Parathyroid adenoma (tissue), 2 donors: ENCODE results near the gene URI1.

Experiments used
- H2AFZ ChIP-seq: fragments of 300-600 bp; sonication (generic); one replicate; pipeline ENCODE4 v1.7.0; 2017; ENCODE audit warnings: antibody characterized with exemption, mild to moderate bottlenecking
- H3K27ac ChIP-seq: fragments of 300-600 bp; sonication (generic); one replicate; pipeline ENCODE4 v1.7.0; 2017
- H3K27me3 ChIP-seq: fragments of 300-600 bp; sonication (generic); one replicate; pipeline ENCODE4 v1.7.0; 2017; ENCODE audit warnings: low read length; ENCODE audit not compliant: control insufficient read depth, insufficient read depth
- H3K36me3 ChIP-seq: fragments of 300-600 bp; sonication (generic); one replicate; pipeline ENCODE4 v1.7.0; 2017; ENCODE audit warnings: low read length; ENCODE audit not compliant: control insufficient read depth, insufficient read depth
- H3K4me1 ChIP-seq: fragments of 300-600 bp; sonication (generic); one replicate; pipeline ENCODE4 v1.7.0; 2017; ENCODE audit warnings: control low read depth
- H3K4me2 ChIP-seq: fragments of 300-600 bp; sonication (generic); one replicate; pipeline ENCODE4 v1.7.0; 2017; ENCODE audit warnings: low read length
- H3K4me3 ChIP-seq: fragments of 300-600 bp; sonication (generic); one replicate; pipeline ENCODE4 v1.7.0; 2017; ENCODE audit warnings: low read depth, low read length
- H3K79me2 ChIP-seq: fragments of 300-600 bp; sonication (generic); one replicate; pipeline ENCODE4 v1.7.0; 2017; ENCODE audit warnings: control low read depth
- H3K9ac ChIP-seq: fragments of 300-600 bp; sonication (generic); one replicate; pipeline ENCODE4 v1.7.0; 2017; ENCODE audit warnings: mild to moderate bottlenecking
- H3K9me3 ChIP-seq: fragments of 300-600 bp; sonication (generic); one replicate; pipeline ENCODE4 v1.7.0; 2017; ENCODE audit warnings: low read length; ENCODE audit not compliant: control insufficient read depth
- TF ChIP-seq, protein P1 (sequence below): fragments of 300-600 bp; sonication (generic); IDR thresholded peaks from one replicate; pipeline ENCODE4 v1.7.0; 2017; ENCODE audit warnings: antibody characterized with exemption, mild to moderate bottlenecking
- donor health status: primary hyperparathyroidism.

URI1 gene

DNA sequence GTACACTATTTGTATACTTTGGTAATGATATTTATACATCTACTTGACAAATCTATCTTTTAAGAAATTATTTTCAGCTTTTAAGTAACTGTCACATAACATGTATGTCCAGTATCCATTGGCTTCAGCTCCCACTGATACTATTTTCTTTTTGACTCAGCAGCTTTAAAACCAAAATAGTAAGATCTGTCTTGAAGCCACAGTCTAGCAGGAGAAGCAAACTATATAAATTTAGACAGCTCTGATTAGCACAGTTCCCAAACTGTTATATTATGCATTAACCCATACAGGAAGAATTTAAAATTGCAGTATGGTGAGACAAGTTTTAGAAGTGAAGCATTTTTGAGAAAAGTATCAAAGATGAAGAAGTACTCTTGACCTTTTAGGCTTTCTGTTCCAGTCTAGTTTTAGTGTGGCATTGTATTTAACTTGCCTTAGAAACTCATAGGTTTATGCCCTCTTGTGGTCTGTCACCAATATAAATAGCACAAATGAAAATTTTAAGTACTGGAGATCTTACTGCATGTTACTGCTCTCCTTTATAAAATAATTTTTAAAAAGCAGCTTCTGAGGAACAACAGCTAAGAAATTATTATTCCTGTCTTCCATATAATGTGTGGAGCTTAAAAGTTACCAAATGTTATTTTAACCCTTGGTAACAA is 24.7 kb downstream of the URI1 start:
- H3K4me1 ChIP-seq: peaks cover 18% of the 10 kb centered on the region
- TF ChIP-seq, protein P1, sequence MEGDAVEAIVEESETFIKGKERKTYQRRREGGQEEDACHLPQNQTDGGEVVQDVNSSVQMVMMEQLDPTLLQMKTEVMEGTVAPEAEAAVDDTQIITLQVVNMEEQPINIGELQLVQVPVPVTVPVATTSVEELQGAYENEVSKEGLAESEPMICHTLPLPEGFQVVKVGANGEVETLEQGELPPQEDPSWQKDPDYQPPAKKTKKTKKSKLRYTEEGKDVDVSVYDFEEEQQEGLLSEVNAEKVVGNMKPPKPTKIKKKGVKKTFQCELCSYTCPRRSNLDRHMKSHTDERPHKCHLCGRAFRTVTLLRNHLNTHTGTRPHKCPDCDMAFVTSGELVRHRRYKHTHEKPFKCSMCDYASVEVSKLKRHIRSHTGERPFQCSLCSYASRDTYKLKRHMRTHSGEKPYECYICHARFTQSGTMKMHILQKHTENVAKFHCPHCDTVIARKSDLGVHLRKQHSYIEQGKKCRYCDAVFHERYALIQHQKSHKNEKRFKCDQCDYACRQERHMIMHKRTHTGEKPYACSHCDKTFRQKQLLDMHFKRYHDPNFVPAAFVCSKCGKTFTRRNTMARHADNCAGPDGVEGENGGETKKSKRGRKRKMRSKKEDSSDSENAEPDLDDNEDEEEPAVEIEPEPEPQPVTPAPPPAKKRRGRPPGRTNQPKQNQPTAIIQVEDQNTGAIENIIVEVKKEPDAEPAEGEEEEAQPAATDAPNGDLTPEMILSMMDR: peak; percentile 15
- no peak overlapping the region for H3K27ac ChIP-seq
- no peak overlapping the region for H2AFZ ChIP-seq
- no peaks in the 10 kb centered on the region for H3K27me3 ChIP-seq
- no peak overlapping the region for H3K9ac ChIP-seq
- no peak overlapping the region for H3K4me2 ChIP-seq
- H3K36me3 ChIP-seq: no peaks in the 10 kb centered on the region
- no peaks in the 10 kb centered on the region for H3K9me3 ChIP-seq
- peaks cover 9% of the 10 kb centered on the region for H3K79me2 ChIP-seq
- no peak overlapping the region for H3K4me3 ChIP-seq

DNA sequence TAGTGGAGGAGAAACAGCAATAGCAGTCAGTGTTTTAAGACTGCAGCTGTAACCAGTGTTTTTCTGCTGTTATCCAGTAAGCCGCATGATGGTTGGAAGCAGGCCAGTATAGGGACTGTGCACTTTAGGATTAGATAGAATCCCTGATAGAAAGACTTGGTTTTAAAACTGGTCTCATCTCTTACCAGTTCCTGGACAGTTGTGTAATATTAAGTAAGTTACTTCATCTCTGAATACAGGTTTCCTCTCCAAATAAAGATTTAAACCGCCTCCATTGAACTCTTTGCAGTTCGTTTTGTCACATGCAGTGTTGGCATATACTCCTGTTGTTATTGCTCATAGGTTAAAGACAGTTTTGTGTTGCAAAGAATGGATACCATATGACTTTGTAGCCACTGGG is 25.6 kb downstream of the URI1 start:
- H3K27me3 ChIP-seq: no peaks in the 10 kb centered on the region
- TF ChIP-seq, protein P1: no peak
- no peak overlapping the region for H3K4me3 ChIP-seq
- H3K9me3 ChIP-seq: no peaks in the 10 kb centered on the region
- H3K4me1 ChIP-seq: peaks cover 18% of the 10 kb centered on the region
- peaks cover 9% of the 10 kb centered on the region for H3K79me2 ChIP-seq
- H3K27ac ChIP-seq: no peak overlapping the region
- H3K36me3 ChIP-seq: no peaks in the 10 kb centered on the region
- H3K9ac ChIP-seq: no peak overlapping the region
- H2AFZ ChIP-seq: no peak overlapping the region
- H3K4me2 ChIP-seq: no peak overlapping the region

DNA sequence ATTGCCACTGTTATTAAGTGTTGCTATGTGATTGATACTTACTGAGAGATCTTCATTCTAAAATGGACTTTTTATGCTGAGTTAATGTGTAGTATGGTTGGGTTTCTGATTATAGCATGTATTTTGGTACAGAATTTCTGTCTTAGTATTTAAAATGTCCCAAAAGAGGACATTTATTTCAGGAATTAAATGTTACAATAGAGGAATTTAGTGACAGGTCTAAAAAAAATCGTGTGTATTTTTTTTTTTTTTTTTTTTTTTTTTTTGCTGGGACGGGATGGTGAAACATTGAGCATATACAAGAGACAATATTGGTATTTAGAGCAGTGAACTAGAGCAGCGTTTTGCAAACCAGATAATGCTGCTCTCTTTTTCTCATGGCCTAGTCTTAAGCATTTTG is 27.9 kb downstream of the URI1 start:
- Histone ChIP-seq H3K4me2 (no peak overlapping the region), H3K9ac (no peak overlapping the region), H3K36me3 (no peaks in the 10 kb centered on the region), H3K27ac (no peak overlapping the region), H3K4me3 (no peak overlapping the region), H2AFZ (no peak overlapping the region), H3K27me3 (no peaks in the 10 kb centered on the region), H3K79me2 (peaks cover 13% of the 10 kb centered on the region), H3K9me3 (no peaks in the 10 kb centered on the region), H3K4me1 (peaks cover 8% of the 10 kb centered on the region)
- TF ChIP-seq, protein P1: no peak

DNA sequence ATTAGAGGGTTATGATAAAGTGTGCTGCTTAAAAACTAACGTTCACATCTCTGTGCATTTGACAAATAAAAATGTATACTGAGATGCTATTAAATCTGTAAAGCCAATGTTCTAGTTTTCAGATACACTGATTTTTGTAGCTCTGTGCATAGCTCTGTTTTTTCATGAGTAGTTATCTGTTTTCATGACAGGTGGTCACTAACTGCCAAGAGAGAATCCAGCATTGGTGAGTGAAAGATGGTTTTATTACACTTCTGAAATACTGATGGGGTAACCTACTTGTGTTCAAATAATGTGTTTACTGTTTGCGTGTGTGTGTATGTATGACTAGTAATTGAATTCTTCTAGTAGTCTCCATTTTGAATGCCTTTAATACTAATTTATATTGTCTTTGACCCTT is 29.0 kb downstream of the URI1 start:
- no peak overlapping the region for H2AFZ ChIP-seq
- TF ChIP-seq, protein P1: no peak
- peaks cover 19% of the 10 kb centered on the region for H3K79me2 ChIP-seq
- no peaks in the 10 kb centered on the region for H3K27me3 ChIP-seq
- H3K36me3 ChIP-seq: no peaks in the 10 kb centered on the region
- H3K4me2 ChIP-seq: no peak overlapping the region
- H3K9me3 ChIP-seq: no peaks in the 10 kb centered on the region
- no peak overlapping the region for H3K9ac ChIP-seq
- peaks cover 8% of the 10 kb centered on the region for H3K4me1 ChIP-seq
- no peak overlapping the region for H3K4me3 ChIP-seq
- no peak overlapping the region for H3K27ac ChIP-seq

DNA sequence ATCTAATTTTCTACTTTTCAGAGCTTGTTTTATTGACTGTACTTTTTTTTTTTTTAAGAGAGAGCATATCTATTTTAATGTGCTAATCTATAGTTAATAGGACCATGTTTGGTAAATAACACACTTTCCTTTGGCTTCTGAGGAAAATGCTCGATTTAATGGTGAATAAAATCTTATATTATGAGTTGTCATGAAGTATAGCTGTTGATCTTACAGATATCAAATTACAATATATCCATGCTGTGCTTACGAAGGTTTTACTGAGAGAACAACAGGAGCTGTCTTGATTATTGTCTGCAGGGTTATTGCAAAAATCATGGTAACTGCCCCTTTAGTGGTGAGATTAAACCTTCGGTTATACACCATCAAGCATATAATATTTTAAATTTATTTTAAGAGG is 29.6 kb downstream of the URI1 start:
- TF ChIP-seq, protein P1: no peak
- Histone ChIP-seq H3K79me2 (peaks cover 23% of the 10 kb centered on the region), H3K27ac (no peak overlapping the region), H3K4me2 (no peak overlapping the region), H2AFZ (no peak overlapping the region), H3K36me3 (no peaks in the 10 kb centered on the region), H3K4me3 (no peak overlapping the region), H3K9me3 (no peaks in the 10 kb centered on the region), H3K4me1 (peaks cover 8% of the 10 kb centered on the region), H3K9ac (no peak overlapping the region), H3K27me3 (no peaks in the 10 kb centered on the region)
